ENCODE measurements around the gene QRFP. TPM values are rescaled to one million over a fixed set of nuclear protein-coding genes. Genes with fewer than 3 reads are reported as not detected.

QRFP gene
- polyA plus RNA-seq, 1 of the 3 experiments (the other 2 are of a cell fraction): not detected

DNA sequence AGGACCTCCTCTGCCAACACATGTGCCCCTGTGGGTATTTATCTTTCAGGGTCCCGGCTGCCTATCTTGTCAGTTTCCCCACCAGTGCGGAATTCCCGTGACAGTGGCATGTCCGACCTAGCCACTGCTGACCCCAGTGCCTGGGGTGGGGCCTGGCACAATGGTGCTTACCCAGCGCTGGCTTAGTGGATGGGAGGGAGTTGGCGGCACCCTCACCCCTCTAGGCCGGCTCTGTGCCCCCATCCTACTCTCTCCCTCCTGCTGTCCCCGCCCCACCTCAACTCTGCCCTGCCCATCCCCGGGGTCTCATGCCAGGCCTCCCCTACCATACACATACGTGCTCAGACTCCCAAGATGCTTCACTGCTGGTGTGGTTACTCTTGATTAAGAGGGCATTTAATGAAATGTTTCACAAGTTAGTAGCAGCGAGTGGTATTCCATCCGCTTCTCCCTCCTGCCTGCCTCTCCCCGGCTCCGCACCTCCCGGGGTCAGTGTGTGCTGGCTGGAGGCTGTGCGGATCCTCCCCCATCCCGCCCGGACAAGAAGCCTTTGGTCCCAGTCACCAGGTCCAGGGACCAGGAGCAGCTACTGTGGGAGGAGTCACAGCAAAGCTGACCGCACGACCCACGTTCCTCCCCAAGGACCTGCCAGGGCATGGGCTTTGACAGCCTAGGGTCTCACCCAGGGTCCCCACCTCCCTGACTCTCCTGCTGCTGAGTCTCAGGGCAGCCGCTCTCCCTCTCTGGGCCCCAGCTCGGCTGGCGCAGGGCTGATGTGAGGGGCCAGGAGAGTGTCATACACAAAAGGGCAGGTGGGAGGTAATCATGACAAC is 9.5 kb upstream of the QRFP start:
- Histone ChIP-seq H4K20me1 (ENCODE audit: insufficient read depth) (no peaks in the 10 kb centered on the region), H3K27ac (ENCODE audit: low read depth in 2 of 2, low read length in 1 of 2) (no peak overlapping the region), H3K9me2 (no peaks in the 10 kb centered on the region), H3K4me3 (ENCODE audit: low read depth in 2 of 2, low read length in 1 of 2) (no peak overlapping the region), H3K9me3 (no peaks in the 10 kb centered on the region), H3F3A (replicated peaks; ENCODE audit: insufficient read depth) (no peaks in the 10 kb centered on the region), H3K9ac (no peak overlapping the region), H3K4me1 (ENCODE audit: control insufficient read depth in 1 of 2, insufficient read depth in 2 of 2, low read depth in 1 of 2, low read length in 1 of 2) (peaks cover 0 to 3% of the 10 kb centered on the region in 2 experiments; a peak in 1 of 4 replicates), H3K27me3 (ENCODE audit: insufficient read depth) (no peaks in the 10 kb centered on the region), H3K36me3 (replicated peaks in 1 of 2; ENCODE audit: control insufficient read depth in 1 of 2, insufficient read depth in 2 of 2, low read length in 1 of 2) (no peaks in the 10 kb centered on the region), H3K79me2 (ENCODE audit: insufficient read depth) (no peaks in the 10 kb centered on the region), H3K4me2 (no peak overlapping the region), H2AFZ (ENCODE audit: low read depth) (no peak overlapping the region)
- POLR2A ChIA-PET: no interaction called here
- CTCF ChIA-PET: interaction anchor here (1.8 kb wide), 1 partner anchor 15 kb away, joined by 5 read pairs; no protein-coding TSS in a partner anchor
- WGBS (ENCODE audit: low lambda C conversion rate): 79% methylated on average over 15 of the region's 24 CpGs
- TF ChIP-seq MEF2A (IDR thresholded peaks at IDR 0.05; ENCODE audit: borderline replicate concordance, low read depth): no peak
- no peak for TF ChIP-seq EZH2phosphoT487 (IDR thresholded peaks at IDR 0.05; ENCODE audit: borderline replicate concordance, low read depth)
- no peak for TF ChIP-seq FOSL2 (IDR thresholded peaks at IDR 0.05; ENCODE audit: borderline replicate concordance, low read depth)
- no peak for TF ChIP-seq NRF1 (IDR thresholded peaks at IDR 0.05; ENCODE audit: low read depth, low read length)
- TF ChIP-seq CHD2 (IDR thresholded peaks at IDR 0.05; ENCODE audit: low read length, partially characterized antibody): no peak
- TF ChIP-seq ELF1 (IDR thresholded peaks at IDR 0.05): no peak
- no peak for TF ChIP-seq TEAD4 (IDR thresholded peaks at IDR 0.05; ENCODE audit: borderline replicate concordance, insufficient read depth)
- TF ChIP-seq, protein P1, sequence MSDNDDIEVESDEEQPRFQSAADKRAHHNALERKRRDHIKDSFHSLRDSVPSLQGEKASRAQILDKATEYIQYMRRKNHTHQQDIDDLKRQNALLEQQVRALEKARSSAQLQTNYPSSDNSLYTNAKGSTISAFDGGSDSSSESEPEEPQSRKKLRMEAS (IDR thresholded peaks at IDR 0.05; ENCODE audit: low read depth): no peak
- no peak for TF ChIP-seq JUND (IDR thresholded peaks at IDR 0.05)
- TF ChIP-seq MXI1 (IDR thresholded peaks at IDR 0.05; ENCODE audit: low read depth, low read length): no peak
- no peak for TF ChIP-seq GATA2 (CRISPR knock-in tag; IDR thresholded peaks at IDR 0.05)
- TF ChIP-seq RCOR1 (IDR thresholded peaks at IDR 0.05; ENCODE audit: low read length): no peak
- TF ChIP-seq, protein P2, sequence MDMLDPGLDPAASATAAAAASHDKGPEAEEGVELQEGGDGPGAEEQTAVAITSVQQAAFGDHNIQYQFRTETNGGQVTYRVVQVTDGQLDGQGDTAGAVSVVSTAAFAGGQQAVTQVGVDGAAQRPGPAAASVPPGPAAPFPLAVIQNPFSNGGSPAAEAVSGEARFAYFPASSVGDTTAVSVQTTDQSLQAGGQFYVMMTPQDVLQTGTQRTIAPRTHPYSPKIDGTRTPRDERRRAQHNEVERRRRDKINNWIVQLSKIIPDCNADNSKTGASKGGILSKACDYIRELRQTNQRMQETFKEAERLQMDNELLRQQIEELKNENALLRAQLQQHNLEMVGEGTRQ (IDR thresholded peaks at IDR 0.05; ENCODE audit: borderline replicate concordance, low read depth, low read length): no peak
- TF ChIP-seq SIN3A (IDR thresholded peaks at IDR 0.05; ENCODE audit: borderline replicate concordance, low read depth, low read length): no peak
- TF ChIP-seq GABPA (IDR thresholded peaks at IDR 0.05; ENCODE audit: low read depth): no peak
- no peak for TF ChIP-seq RXRA (IDR thresholded peaks at IDR 0.05; ENCODE audit: borderline replicate concordance, low read depth)
- no peak for TF ChIP-seq SMC3 (IDR thresholded peaks at IDR 0.05; ENCODE audit: low read depth, low read length)
- DNase-seq: no peak

All from SK-N-SH (cell line).